Type B pancreatic cell (in vitro differentiated cells): ENCODE measurements around the gene ANXA2. TPM values are rescaled to one million over a fixed set of nuclear protein-coding genes. Genes with fewer than 3 reads are reported as not detected.
A peak's percentile ranks its signal among the peaks of the same experiment; 100 is the strongest.

Experiments
- DNase-seq: peaks from one replicate; pipeline ENCODE4 v3.0.0; 2021; ENCODE audit warnings: mixed read lengths; ENCODE audit not compliant: unreplicated experiment; ENCODE audit errors: extremely low spot score
- H3K27ac Mint-ChIP-seq: 2 replicates; pipeline ENCODE4 v1.8.0; 2021; ENCODE audit warnings: mild to moderate bottlenecking, mixed read lengths
- H3K27me3 Mint-ChIP-seq: 2 replicates; pipeline ENCODE4 v1.8.0; 2021; ENCODE audit warnings: mixed read lengths
- H3K36me3 Mint-ChIP-seq: 2 replicates; pipeline ENCODE4 v1.8.0; 2021; ENCODE audit warnings: mixed read lengths
- H3K4me1 Mint-ChIP-seq: one replicate; pipeline ENCODE4 v1.8.0; 2021; ENCODE audit warnings: mixed read lengths; ENCODE audit not compliant: unreplicated experiment
- H3K4me3 Mint-ChIP-seq: 2 replicates; pipeline ENCODE4 v1.8.0; 2021; ENCODE audit warnings: mild to moderate bottlenecking, mixed read lengths
- H3K9me3 Mint-ChIP-seq: 2 replicates; pipeline ENCODE4 v1.8.0; 2021; ENCODE audit warnings: mixed read lengths
- CTCF ChIP-seq: fragments of 200-600 bp; sonication (generic); conservative IDR thresholded peaks from 2 replicates; pipeline ENCODE4 v1.5.0; 2021; ENCODE audit warnings: antibody characterized with exemption, mild to moderate bottlenecking
- long read RNA-seq: library from polyadenylated mRNA; unstranded; transcript quantifications from one replicate; pipeline ENCODE4 v2.0.0, GENCODE V29; 2020
- total RNA-seq: library from RNA; stranded (reverse); gene quantifications from 2 replicates; pipeline ENCODE4 v1.2.1, GENCODE V29; 2021; ENCODE audit warnings: low replicate concordance

Gene ANXA2
- 493 and 1,531 TPM in 2 replicates for total RNA-seq
- long read RNA-seq, transcript ANXA2-203 (14 exons, 1,444 nt) = minor isoform, 700 of 11,614 reads
- long read RNA-seq, transcript ANXA2-201 (13 exons, 1,444 nt) = minor isoform, 25 of 11,614 reads
- long read RNA-seq, transcript ANXA2-204 (13 exons, 1,435 nt) = major isoform, 9,946 of 11,614 reads
- long read RNA-seq, transcript ANXA2-202 (14 exons, 1,676 nt) = minor isoform, 32 of 11,614 reads
- long read RNA-seq, partial matches to known transcripts = 282 of 11,614 reads
- long read RNA-seq, other reads (novel, unspliced or antisense) = 618 of 11,614 reads

- H3K27me3 Mint-ChIP-seq = peaks cover 20% of the 10 kb centered on the region
- H3K9me3 Mint-ChIP-seq = no peaks in the 10 kb centered on the region
- peaks cover 57% of the 10 kb centered on the region for H3K4me1 Mint-ChIP-seq
- peak; percentile 81 for DNase-seq
- peaks cover 32% of the 10 kb centered on the region for H3K36me3 Mint-ChIP-seq
- H3K4me3 Mint-ChIP-seq = peak within 1 kb of the TSS; percentile 91
- no peak for TF ChIP-seq CTCF
- peak within 1 kb of the TSS; percentile 97 for H3K27ac Mint-ChIP-seq
Measured at GRCh38 chr15:60397772-60398445, at the start of gene ANXA2. ANXA2 (minus strand) TSS chr15:60397986; CDS start chr15:60386075, 11,911 bp downstream.

GRCh38 chr15:60444289-60444912 lies 46.6 kb upstream of the ANXA2 start:
- Mint-ChIP-seq H3K4me1 (no peaks in the 10 kb centered on the region), H3K27me3 (no peaks in the 10 kb centered on the region), H3K4me3 (no peak overlapping the region), H3K36me3 (peaks cover 12% of the 10 kb centered on the region), H3K27ac (no peak overlapping the region), H3K9me3 (no peaks in the 10 kb centered on the region)
- TF ChIP-seq CTCF = peak; percentile 66
- DNase-seq = no peak

GRCh38 chr15:60442763-60443162 lies 45.0 kb upstream of the ANXA2 start:
- no peaks in the 10 kb centered on the region for H3K4me1 Mint-ChIP-seq
- no peak for TF ChIP-seq CTCF
- no peak overlapping the region for H3K4me3 Mint-ChIP-seq
- H3K27me3 Mint-ChIP-seq = no peaks in the 10 kb centered on the region
- no peaks in the 10 kb centered on the region for H3K9me3 Mint-ChIP-seq
- H3K36me3 Mint-ChIP-seq = peaks cover 9% of the 10 kb centered on the region
- DNase-seq = no peak
- H3K27ac Mint-ChIP-seq = peak overlapping the region; percentile 33

DNA sequence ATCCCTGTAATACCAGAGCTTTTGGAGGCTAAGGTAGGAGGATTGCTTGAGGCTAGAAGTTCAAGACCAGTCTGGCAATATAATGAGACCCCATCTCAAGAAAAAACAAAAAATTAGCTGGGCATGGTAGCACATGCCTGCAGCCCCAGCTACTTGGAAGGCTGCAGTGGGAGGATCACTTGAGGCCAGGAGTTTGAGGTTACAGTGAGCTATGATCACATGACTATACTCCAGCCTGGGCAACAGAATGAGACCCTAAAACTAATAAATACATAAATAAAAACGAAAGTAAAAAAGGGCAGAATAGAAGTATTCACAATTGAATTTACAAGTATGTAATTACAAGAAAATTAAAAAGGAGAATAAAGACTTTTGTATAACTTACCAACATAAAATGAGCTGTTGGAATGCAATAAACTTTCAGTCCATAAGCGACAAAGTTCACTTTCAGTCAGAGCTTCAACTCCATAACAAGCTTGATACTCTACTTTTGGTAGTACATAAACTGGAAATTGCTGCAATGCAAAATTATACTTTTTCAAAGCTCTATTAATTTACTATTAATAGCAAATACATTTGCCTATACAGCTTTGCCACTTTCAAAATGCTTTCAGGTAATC lies 44.4 kb upstream of the ANXA2 start:
- Mint-ChIP-seq H3K27me3 (no peaks in the 10 kb centered on the region), H3K4me3 (no peak overlapping the region), H3K9me3 (no peaks in the 10 kb centered on the region), H3K27ac (no peak overlapping the region), H3K36me3 (peaks cover 7% of the 10 kb centered on the region), H3K4me1 (no peaks in the 10 kb centered on the region)
- no peak for TF ChIP-seq CTCF
- DNase-seq = no peak

GRCh38 chr15:60441331-60441730 lies 43.5 kb upstream of the ANXA2 start:
- DNase-seq = no peak
- Mint-ChIP-seq H3K36me3 (peaks cover 7% of the 10 kb centered on the region), H3K27ac (no peak overlapping the region), H3K9me3 (no peaks in the 10 kb centered on the region), H3K27me3 (no peaks in the 10 kb centered on the region), H3K4me1 (no peaks in the 10 kb centered on the region), H3K4me3 (no peak overlapping the region)
- no peak for TF ChIP-seq CTCF
